WTC11 (cell line): ENCODE data around the gene TEX9. TPM values are rescaled to one million over a fixed set of nuclear protein-coding genes. Genes with fewer than 3 reads are reported as not detected.

Experiments used
- ATAC-seq: fragments of 200-7000 bp; cut with Tn5 transposase; 2 replicates; pipeline ENCODE4 v1.10.0; 2021; ENCODE audit warnings: mild to moderate bottlenecking, moderate library complexity
- CTCF ChIA-PET: fragments of 300-600 bp; sonication (Branson Sonifier 250); formaldehyde crosslinking; loops from one replicate; lab custom pipeline; 2021; ENCODE audit warnings: antibody characterized with exemption; lab: Charles Lee
- POLR2A ChIA-PET: fragments of 350-600 bp; sonication (Branson Sonifier 250); formaldehyde crosslinking; loops from one replicate; lab custom pipeline; 2021; ENCODE audit warnings: antibody characterized with exemption; lab: Charles Lee
- DNase-seq: peaks from one replicate; pipeline ENCODE4 v3.0.0; 2021; ENCODE audit warnings: low spot score
- H3K27ac Mint-ChIP-seq: 2 replicates; pipeline ENCODE4 v1.8.0; 2021; ENCODE audit warnings: mixed read lengths
- H3K27me3 Mint-ChIP-seq: 2 replicates; pipeline ENCODE4 v1.8.0; 2021; ENCODE audit warnings: low read depth, mild to moderate bottlenecking, moderate library complexity, mixed read lengths
- H3K36me3 Mint-ChIP-seq: 2 replicates; pipeline ENCODE4 v1.8.0; 2021; ENCODE audit warnings: mixed read lengths
- H3K4me1 Mint-ChIP-seq: 2 replicates; pipeline ENCODE4 v1.8.0; 2022; ENCODE audit warnings: mixed read lengths
- H3K4me3 Mint-ChIP-seq: 2 replicates; pipeline ENCODE4 v1.8.0; 2021; ENCODE audit warnings: mild to moderate bottlenecking, moderate library complexity, mixed read lengths
- H3K9me3 Mint-ChIP-seq: 2 replicates; pipeline ENCODE4 v1.8.0; 2021; ENCODE audit warnings: mixed read lengths
- ATF1 ChIP-seq: sonication (generic); formaldehyde crosslinking; IDR thresholded peaks from 2 replicates; pipeline ENCODE4 v1.8.1; 2023; ENCODE audit warnings: mild to moderate bottlenecking, moderate library complexity, missing genetic modification reagents
- CREM ChIP-seq: sonication (generic); formaldehyde crosslinking; IDR thresholded peaks from 2 replicates; pipeline ENCODE4 v1.8.1; 2022; ENCODE audit warnings: mild to moderate bottlenecking, missing genetic modification reagents, moderate library complexity
- ETV6 ChIP-seq: sonication (generic); formaldehyde crosslinking; IDR thresholded peaks from 2 replicates; pipeline ENCODE4 v1.8.1; 2022; ENCODE audit warnings: mild to moderate bottlenecking, missing genetic modification reagents
- GTF2I ChIP-seq: fragments of 250-450 bp; sonication (Bioruptor Pico); conservative IDR thresholded peaks from 2 replicates; pipeline ENCODE4 v1.4.0; 2021; ENCODE audit warnings: mild to moderate bottlenecking
- JAZF1 ChIP-seq: fragments of 250-450 bp; sonication (Bioruptor Pico); IDR thresholded peaks from 2 replicates; pipeline ENCODE4 v1.9.0; 2021; ENCODE audit warnings: moderate library complexity, mild to moderate bottlenecking, inconsistent platforms
- NFE2L1 ChIP-seq: sonication (generic); formaldehyde crosslinking; IDR thresholded peaks from 2 replicates; pipeline ENCODE4 v1.8.1; 2023; ENCODE audit warnings: missing genetic modification reagents
- PRRX2 ChIP-seq: fragments of 250-450 bp; sonication (Bioruptor Pico); IDR thresholded peaks from 2 replicates; pipeline ENCODE4 v1.8.0; 2021; ENCODE audit warnings: mild to moderate bottlenecking
- RELA ChIP-seq: sonication (generic); formaldehyde crosslinking; IDR thresholded peaks from 2 replicates; pipeline ENCODE4 v1.8.1; 2022; ENCODE audit warnings: missing genetic modification reagents, mild to moderate bottlenecking, borderline replicate concordance
- SOX15 ChIP-seq: fragments of 250-450 bp; sonication (Bioruptor Pico); IDR thresholded peaks from 2 replicates; pipeline ENCODE4 v1.9.0; 2021; ENCODE audit warnings: mild to moderate bottlenecking
- SP1 ChIP-seq: sonication (generic); formaldehyde crosslinking; conservative IDR thresholded peaks from 2 replicates; pipeline ENCODE4 v1.8.1; 2022; ENCODE audit warnings: missing genetic modification reagents
- ZBTB21 ChIP-seq: sonication (generic); formaldehyde crosslinking; IDR thresholded peaks from 2 replicates; pipeline ENCODE4 v1.8.1; 2023; ENCODE audit warnings: mild to moderate bottlenecking, missing genetic modification reagents, borderline replicate concordance
- ZNF121 ChIP-seq: sonication (generic); formaldehyde crosslinking; IDR thresholded peaks from 2 replicates; pipeline ENCODE4 v1.8.0; 2023; ENCODE audit warnings: missing genetic modification reagents
- ZNF138 ChIP-seq: sonication (generic); formaldehyde crosslinking; conservative IDR thresholded peaks from 2 replicates; pipeline ENCODE4 v1.8.1; 2022; ENCODE audit warnings: mild to moderate bottlenecking, moderate library complexity, missing genetic modification reagents
- ZNF232 ChIP-seq: sonication (generic); formaldehyde crosslinking; IDR thresholded peaks from 2 replicates; pipeline ENCODE4 v1.8.0; 2022; ENCODE audit warnings: mild to moderate bottlenecking, missing genetic modification reagents
- ZNF281 ChIP-seq: sonication (generic); formaldehyde crosslinking; IDR thresholded peaks from 2 replicates; pipeline ENCODE4 v1.8.0; 2023; ENCODE audit warnings: mild to moderate bottlenecking, missing genetic modification reagents
- ZNF416 ChIP-seq: fragments of 250-450 bp; sonication (Bioruptor Pico); IDR thresholded peaks from 2 replicates; pipeline ENCODE4 v1.9.0; 2021; ENCODE audit warnings: mild to moderate bottlenecking, inconsistent platforms
- ZNF512 ChIP-seq: sonication (generic); formaldehyde crosslinking; IDR thresholded peaks from 2 replicates; pipeline ENCODE4 v1.8.1; 2022; ENCODE audit warnings: missing genetic modification reagents, borderline replicate concordance
- ZNF671 ChIP-seq: fragments of 250-450 bp; sonication (Bioruptor Pico); IDR thresholded peaks from 2 replicates; pipeline ENCODE4 v1.8.0; 2021; ENCODE audit warnings: mild to moderate bottlenecking
- total RNA-seq: library from RNA; stranded (reverse); gene quantifications from 3 replicates; pipeline ENCODE4 v1.2.3, GENCODE V29; 2021
- TF ChIP-seq, protein P1 (sequence below): sonication (generic); formaldehyde crosslinking; IDR thresholded peaks from 2 replicates; pipeline ENCODE4 v1.8.0; 2022; ENCODE audit warnings: missing genetic modification reagents
- TF ChIP-seq, protein P2 (sequence below): sonication (generic); formaldehyde crosslinking; IDR thresholded peaks from 2 replicates; pipeline ENCODE4 v1.8.0; 2022; ENCODE audit warnings: mild to moderate bottlenecking, missing genetic modification reagents
- TF ChIP-seq, protein P3 (sequence below): sonication (generic); formaldehyde crosslinking; IDR thresholded peaks from 2 replicates; pipeline ENCODE4 v1.8.1; 2022; ENCODE audit warnings: mild to moderate bottlenecking, missing genetic modification reagents, moderate library complexity, borderline replicate concordance
- TF ChIP-seq, protein P4 (sequence below): sonication (generic); formaldehyde crosslinking; IDR thresholded peaks from 2 replicates; pipeline ENCODE4 v1.8.0; 2022; ENCODE audit warnings: mild to moderate bottlenecking, missing genetic modification reagents
- TF ChIP-seq, protein P5 (sequence below): sonication (generic); formaldehyde crosslinking; conservative IDR thresholded peaks from 2 replicates; pipeline ENCODE4 v1.8.1; 2022; ENCODE audit warnings: mild to moderate bottlenecking, missing genetic modification reagents
- TF ChIP-seq, protein P6 (sequence below): sonication (generic); formaldehyde crosslinking; IDR thresholded peaks from 2 replicates; pipeline ENCODE4 v1.8.1; 2022; ENCODE audit warnings: mild to moderate bottlenecking, moderate library complexity, missing genetic modification reagents

Gene TEX9
- total RNA-seq, 1 experiment from 2014 or later, result 12.2 TPM

DNA sequence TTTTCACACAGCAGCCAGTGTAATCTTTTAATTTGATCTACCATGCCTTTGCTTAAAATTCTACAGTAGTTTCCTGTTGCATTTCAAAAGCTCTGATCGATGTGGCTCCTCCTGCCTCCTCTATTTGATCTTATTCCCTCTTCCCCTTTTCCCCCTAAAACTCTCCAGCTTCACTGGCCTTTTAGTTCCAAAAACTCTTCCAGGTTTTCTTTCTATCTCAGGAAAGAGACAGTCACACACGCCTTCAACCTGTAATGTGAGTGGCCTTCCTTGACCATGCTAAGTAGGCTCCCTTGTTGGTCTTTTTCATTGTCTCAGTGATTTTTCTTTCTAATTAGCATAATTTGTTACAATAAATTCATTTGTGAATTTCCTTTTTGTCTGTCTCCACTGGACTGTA lies 985 bp downstream of the TEX9 start:
- POLR2A ChIA-PET, result no interaction called here
- CTCF ChIA-PET, result no interaction called here
- Mint-ChIP-seq H3K27me3 (peaks cover 3% of the 10 kb centered on the region; the same call in 1 of the 2 replicates), H3K4me1 (peaks cover 22% of the 10 kb centered on the region), H3K4me3 (peak overlapping the region; percentile 93), H3K27ac (peak overlapping the region; percentile 52; the same call in 1 of the 2 replicates), H3K9me3 (peaks cover 13% of the 10 kb centered on the region), H3K36me3 (no peaks in the 10 kb centered on the region)
- ATAC-seq (no peak; the same call in 1 of the 2 replicates), DNase-seq (no peak)
- TF ChIP-seq ZNF138 (CRISPR knock-in tag) (no peak), JAZF1 (CRISPR knock-in tag) (no peak), NFE2L1 (no peak)
- TF ChIP-seq, protein P1, sequence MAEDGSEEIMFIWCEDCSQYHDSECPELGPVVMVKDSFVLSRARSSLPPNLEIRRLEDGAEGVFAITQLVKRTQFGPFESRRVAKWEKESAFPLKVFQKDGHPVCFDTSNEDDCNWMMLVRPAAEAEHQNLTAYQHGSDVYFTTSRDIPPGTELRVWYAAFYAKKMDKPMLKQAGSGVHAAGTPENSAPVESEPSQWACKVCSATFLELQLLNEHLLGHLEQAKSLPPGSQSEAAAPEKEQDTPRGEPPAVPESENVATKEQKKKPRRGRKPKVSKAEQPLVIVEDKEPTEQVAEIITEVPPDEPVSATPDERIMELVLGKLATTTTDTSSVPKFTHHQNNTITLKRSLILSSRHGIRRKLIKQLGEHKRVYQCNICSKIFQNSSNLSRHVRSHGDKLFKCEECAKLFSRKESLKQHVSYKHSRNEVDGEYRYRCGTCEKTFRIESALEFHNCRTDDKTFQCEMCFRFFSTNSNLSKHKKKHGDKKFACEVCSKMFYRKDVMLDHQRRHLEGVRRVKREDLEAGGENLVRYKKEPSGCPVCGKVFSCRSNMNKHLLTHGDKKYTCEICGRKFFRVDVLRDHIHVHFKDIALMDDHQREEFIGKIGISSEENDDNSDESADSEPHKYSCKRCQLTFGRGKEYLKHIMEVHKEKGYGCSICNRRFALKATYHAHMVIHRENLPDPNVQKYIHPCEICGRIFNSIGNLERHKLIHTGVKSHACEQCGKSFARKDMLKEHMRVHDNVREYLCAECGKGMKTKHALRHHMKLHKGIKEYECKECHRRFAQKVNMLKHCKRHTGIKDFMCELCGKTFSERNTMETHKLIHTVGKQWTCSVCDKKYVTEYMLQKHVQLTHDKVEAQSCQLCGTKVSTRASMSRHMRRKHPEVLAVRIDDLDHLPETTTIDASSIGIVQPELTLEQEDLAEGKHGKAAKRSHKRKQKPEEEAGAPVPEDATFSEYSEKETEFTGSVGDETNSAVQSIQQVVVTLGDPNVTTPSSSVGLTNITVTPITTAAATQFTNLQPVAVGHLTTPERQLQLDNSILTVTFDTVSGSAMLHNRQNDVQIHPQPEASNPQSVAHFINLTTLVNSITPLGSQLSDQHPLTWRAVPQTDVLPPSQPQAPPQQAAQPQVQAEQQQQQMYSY, result peak; percentile 77
- TF ChIP-seq, protein P2, sequence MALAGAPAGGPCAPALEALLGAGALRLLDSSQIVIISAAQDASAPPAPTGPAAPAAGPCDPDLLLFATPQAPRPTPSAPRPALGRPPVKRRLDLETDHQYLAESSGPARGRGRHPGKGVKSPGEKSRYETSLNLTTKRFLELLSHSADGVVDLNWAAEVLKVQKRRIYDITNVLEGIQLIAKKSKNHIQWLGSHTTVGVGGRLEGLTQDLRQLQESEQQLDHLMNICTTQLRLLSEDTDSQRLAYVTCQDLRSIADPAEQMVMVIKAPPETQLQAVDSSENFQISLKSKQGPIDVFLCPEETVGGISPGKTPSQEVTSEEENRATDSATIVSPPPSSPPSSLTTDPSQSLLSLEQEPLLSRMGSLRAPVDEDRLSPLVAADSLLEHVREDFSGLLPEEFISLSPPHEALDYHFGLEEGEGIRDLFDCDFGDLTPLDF, result no peak
- TF ChIP-seq, protein P3, sequence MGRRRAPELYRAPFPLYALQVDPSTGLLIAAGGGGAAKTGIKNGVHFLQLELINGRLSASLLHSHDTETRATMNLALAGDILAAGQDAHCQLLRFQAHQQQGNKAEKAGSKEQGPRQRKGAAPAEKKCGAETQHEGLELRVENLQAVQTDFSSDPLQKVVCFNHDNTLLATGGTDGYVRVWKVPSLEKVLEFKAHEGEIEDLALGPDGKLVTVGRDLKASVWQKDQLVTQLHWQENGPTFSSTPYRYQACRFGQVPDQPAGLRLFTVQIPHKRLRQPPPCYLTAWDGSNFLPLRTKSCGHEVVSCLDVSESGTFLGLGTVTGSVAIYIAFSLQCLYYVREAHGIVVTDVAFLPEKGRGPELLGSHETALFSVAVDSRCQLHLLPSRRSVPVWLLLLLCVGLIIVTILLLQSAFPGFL (CRISPR knock-in tag), result no peak

GRCh38 chr15:56367156-56367555 lies 1.9 kb downstream of the TEX9 start:
- Mint-ChIP-seq H3K9me3 (peaks cover 6% of the 10 kb centered on the region), H3K36me3 (no peaks in the 10 kb centered on the region), H3K27ac (no peak overlapping the region), H3K27me3 (no peaks in the 10 kb centered on the region; the same call in 1 of the 2 replicates), H3K4me3 (peak overlapping the region; percentile 3; the same call in 1 of the 2 replicates), H3K4me1 (peaks cover 27% of the 10 kb centered on the region)
- no peak for DNase-seq
- ChIA-PET CTCF (no interaction called here), POLR2A (no interaction called here)
- ATAC-seq, result no peak
- TF ChIP-seq ATF1 (CRISPR knock-in tag) (no peak), ZNF121 (CRISPR knock-in tag) (no peak), SOX15 (CRISPR knock-in tag) (no peak), ZNF281 (CRISPR knock-in tag) (no peak), CREM (CRISPR knock-in tag) (no peak), GTF2I (CRISPR knock-in tag) (no peak), ZNF232 (no peak), ZBTB21 (no peak), ETV6 (CRISPR knock-in tag) (no peak), RELA (CRISPR knock-in tag) (no peak), PRRX2 (CRISPR knock-in tag) (no peak), ZNF416 (CRISPR knock-in tag) (no peak), SP1 (CRISPR knock-in tag) (no peak), ZNF512 (no peak), ZNF671 (CRISPR knock-in tag) (no peak)
- TF ChIP-seq, protein P4, sequence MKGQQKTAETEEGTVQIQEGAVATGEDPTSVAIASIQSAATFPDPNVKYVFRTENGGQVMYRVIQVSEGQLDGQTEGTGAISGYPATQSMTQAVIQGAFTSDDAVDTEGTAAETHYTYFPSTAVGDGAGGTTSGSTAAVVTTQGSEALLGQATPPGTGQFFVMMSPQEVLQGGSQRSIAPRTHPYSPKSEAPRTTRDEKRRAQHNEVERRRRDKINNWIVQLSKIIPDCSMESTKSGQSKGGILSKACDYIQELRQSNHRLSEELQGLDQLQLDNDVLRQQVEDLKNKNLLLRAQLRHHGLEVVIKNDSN (CRISPR knock-in tag), result no peak
- TF ChIP-seq, protein P5, sequence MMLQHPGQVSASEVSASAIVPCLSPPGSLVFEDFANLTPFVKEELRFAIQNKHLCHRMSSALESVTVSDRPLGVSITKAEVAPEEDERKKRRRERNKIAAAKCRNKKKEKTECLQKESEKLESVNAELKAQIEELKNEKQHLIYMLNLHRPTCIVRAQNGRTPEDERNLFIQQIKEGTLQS, result no peak
- TF ChIP-seq, protein P6, sequence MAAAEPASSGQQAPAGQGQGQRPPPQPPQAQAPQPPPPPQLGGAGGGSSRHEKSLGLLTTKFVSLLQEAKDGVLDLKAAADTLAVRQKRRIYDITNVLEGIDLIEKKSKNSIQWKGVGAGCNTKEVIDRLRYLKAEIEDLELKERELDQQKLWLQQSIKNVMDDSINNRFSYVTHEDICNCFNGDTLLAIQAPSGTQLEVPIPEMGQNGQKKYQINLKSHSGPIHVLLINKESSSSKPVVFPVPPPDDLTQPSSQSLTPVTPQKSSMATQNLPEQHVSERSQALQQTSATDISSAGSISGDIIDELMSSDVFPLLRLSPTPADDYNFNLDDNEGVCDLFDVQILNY (CRISPR knock-in tag), result no peak
